IMR-90 (cell line): ENCODE measurements around the gene LRPAP1. TPM values are rescaled to one million over a fixed set of nuclear protein-coding genes. Genes with fewer than 3 reads are reported as not detected.

ENCODE experiments used
- ATAC-seq: fragments of 200-7000 bp; cut with Tn5 transposase; 2 replicates; pipeline ENCODE4 v1.9.1; 2020; ENCODE audit warnings: low read depth, mild to moderate bottlenecking, moderate library complexity
- BruUV-seq: library from RNA; stranded (reverse); fragments of 400-500 nt; replicated peaks from 2 replicates; lab custom pipeline; 2021; lab: Mats Ljungman, UMichigan
- CTCF ChIA-PET: fragments of 300-600 bp; formaldehyde crosslinking; extraction: SDS; loops from one replicate; lab custom pipeline; 2021; ENCODE audit warnings: antibody characterized with exemption; lab: Yijun Ruan, JAX
- POLR2A ChIA-PET: fragments of 300-600 bp; sonication (Branson Sonifier 250); formaldehyde crosslinking; loops from one replicate; lab custom pipeline; 2022; ENCODE audit warnings: antibody characterized with exemption; ENCODE audit not compliant: unreplicated experiment; lab: Charles Lee
- DNase-seq: peaks from one replicate; pipeline ENCODE4 v3.0.0; 2013
- H2AFZ ChIP-seq: replicated peaks from 2 replicates; pipeline ENCODE3; 2013; ENCODE audit warnings: low read length, mild to moderate bottlenecking; ENCODE audit not compliant: poor library complexity
- H2AK5ac ChIP-seq: 2 replicates; pipeline ENCODE4 v1.6.1; 2013; ENCODE audit warnings: low read depth, low read length, inconsistent platforms
- H2AK9ac ChIP-seq: replicated peaks from 2 replicates; pipeline ENCODE3; 2013; ENCODE audit warnings: mild to moderate bottlenecking, low read depth, low read length, moderate library complexity; ENCODE audit not compliant: poor library complexity
- H2BK120ac ChIP-seq: 2 replicates; pipeline ENCODE4 v1.6.1; 2013; ENCODE audit warnings: low read depth, low read length, inconsistent platforms
- H2BK15ac ChIP-seq: 3 replicates; pipeline ENCODE4 v1.6.1; 2013; ENCODE audit warnings: low read depth, low read length, inconsistent platforms
- H2BK20ac ChIP-seq: 2 replicates; pipeline ENCODE4 v1.6.1; 2013; ENCODE audit warnings: low read depth, mild to moderate bottlenecking, inconsistent platforms, low read length, moderate library complexity
- H2BK5ac ChIP-seq: 2 replicates; pipeline ENCODE4 v1.6.1; 2013; ENCODE audit warnings: mild to moderate bottlenecking, low read depth, low read length, inconsistent platforms; ENCODE audit not compliant: poor library complexity, severe bottlenecking
- H3K14ac ChIP-seq: replicated peaks from 2 replicates; pipeline ENCODE4 v1.6.1; 2013; ENCODE audit warnings: low read depth, low read length, inconsistent platforms
- H3K18ac ChIP-seq: 2 replicates; pipeline ENCODE4 v1.6.1; 2013; ENCODE audit warnings: low read depth, low read length, control low read depth
- H3K23ac ChIP-seq: 2 replicates; pipeline ENCODE4 v1.6.1; 2013; ENCODE audit warnings: low read depth, low read length, inconsistent platforms
- H3K27ac ChIP-seq: 2 replicates; pipeline ENCODE4 v1.5.1; 2013; ENCODE audit warnings: mild to moderate bottlenecking, control low read depth, low read length; ENCODE audit not compliant: insufficient read depth
- H3K27me3 ChIP-seq: 2 replicates; pipeline ENCODE4 v1.6.1; 2013; ENCODE audit warnings: low read length; ENCODE audit not compliant: control insufficient read depth, insufficient read depth
- H3K36me3 ChIP-seq: 2 replicates; pipeline ENCODE4 v1.6.1; 2013; ENCODE audit warnings: low read length, mixed read lengths; ENCODE audit not compliant: control insufficient read depth, insufficient read depth
- H3K4ac ChIP-seq: 2 replicates; pipeline ENCODE4 v1.6.1; 2013; ENCODE audit warnings: low read depth, low read length, inconsistent platforms
- H3K4me1 ChIP-seq: 2 replicates; pipeline ENCODE4 v1.6.1; 2013; ENCODE audit warnings: low read length, mixed read lengths; ENCODE audit not compliant: control insufficient read depth, insufficient read depth
- H3K4me2 ChIP-seq: 2 replicates; pipeline ENCODE4 v1.6.1; 2013; ENCODE audit warnings: low read depth, mild to moderate bottlenecking, control low read depth, low read length, moderate library complexity
- H3K4me3 ChIP-seq: 2 replicates; pipeline ENCODE4 v1.5.1; 2013; ENCODE audit warnings: low read depth, mild to moderate bottlenecking, control low read depth, low read length, moderate library complexity; ENCODE audit not compliant: insufficient read depth
- H3K56ac ChIP-seq: 2 replicates; pipeline ENCODE4 v1.6.1; 2013; ENCODE audit warnings: low read length, inconsistent platforms; ENCODE audit not compliant: insufficient read depth; ENCODE audit errors: extremely low read depth
- H3K79me1 ChIP-seq, 2 experiments: 2 replicates each; pipeline ENCODE4 v1.6.1; 2013; ENCODE audit warnings: low read length in 2 of 2, inconsistent platforms in 1 of 2, low read depth in 1 of 2
- H3K9ac ChIP-seq: 2 replicates; pipeline ENCODE4 v1.6.1; 2013; ENCODE audit warnings: low read depth, low read length, control low read depth
- H3K9me1 ChIP-seq: 2 replicates; pipeline ENCODE4 v1.6.1; 2013; ENCODE audit warnings: low read length, inconsistent platforms; ENCODE audit not compliant: insufficient read depth
- H3K9me3 ChIP-seq: 2 replicates; pipeline ENCODE4 v1.6.1; 2013; ENCODE audit warnings: low read length; ENCODE audit not compliant: control insufficient read depth, insufficient read depth
- H4K20me1 ChIP-seq: 2 replicates; pipeline ENCODE4 v1.6.1; 2013; ENCODE audit warnings: low read length, inconsistent platforms; ENCODE audit not compliant: insufficient read depth
- H4K5ac ChIP-seq: 2 replicates; pipeline ENCODE4 v1.6.1; 2013; ENCODE audit warnings: mild to moderate bottlenecking, low read depth, low read length, control low read depth
- H4K8ac ChIP-seq, 2 experiments: 2 replicates each; pipeline ENCODE4 v1.6.1; 2013; ENCODE audit warnings: low read depth in 2 of 2, low read length in 2 of 2, control low read depth in 1 of 2, inconsistent platforms in 1 of 2
- H4K91ac ChIP-seq: 2 replicates; pipeline ENCODE4 v1.6.1; 2013; ENCODE audit warnings: low read depth, low read length, inconsistent platforms; ENCODE audit not compliant: insufficient read depth
- BHLHE40 ChIP-seq: fragments of 150-350 bp; IDR thresholded peaks from 2 replicates; pipeline ENCODE4 v1.6.1; 2016; ENCODE audit warnings: mild to moderate bottlenecking, low read depth, low read length
- CEBPB ChIP-seq: IDR thresholded peaks from 2 replicates; pipeline ENCODE4 v1.6.1; 2012; ENCODE audit warnings: low read depth, low read length, improper control_type of control experiment
- CHD1 ChIP-seq: IDR thresholded peaks from 2 replicates; pipeline ENCODE4 v1.6.1; 2012; ENCODE audit warnings: low read depth, low read length, improper control_type of control experiment
- FOS ChIP-seq: fragments of 150-350 bp; IDR thresholded peaks from 2 replicates; pipeline ENCODE4 v1.6.1; 2016; ENCODE audit warnings: low read depth, low read length
- MAFK ChIP-seq: IDR thresholded peaks from 2 replicates; pipeline ENCODE4 v1.6.1; 2012; ENCODE audit warnings: low read depth, low read length, improper control_type of control experiment
- MAZ ChIP-seq: IDR thresholded peaks from 2 replicates; pipeline ENCODE4 v1.6.1; 2012; ENCODE audit warnings: low read depth, mild to moderate bottlenecking, low read length, improper control_type of control experiment, moderate library complexity, borderline replicate concordance
- MXI1 ChIP-seq: IDR thresholded peaks from 2 replicates; pipeline ENCODE4 v1.6.1; 2012; ENCODE audit warnings: low read depth, mild to moderate bottlenecking, low read length, moderate library complexity, borderline replicate concordance
- NFE2L2 ChIP-seq: fragments of 150-350 bp; IDR thresholded peaks from 2 replicates; pipeline ENCODE4 v1.6.1; 2016; ENCODE audit warnings: low read depth, mild to moderate bottlenecking, low read length
- POLR2A ChIP-seq: IDR thresholded peaks from 2 replicates; pipeline ENCODE4 v1.6.1; 2012; ENCODE audit warnings: mild to moderate bottlenecking, low read depth, low read length
- RAD21 ChIP-seq: IDR thresholded peaks from 2 replicates; pipeline ENCODE4 v1.6.1; 2012; ENCODE audit warnings: low read length, improper control_type of control experiment
- RCOR1 ChIP-seq: IDR thresholded peaks from 2 replicates; pipeline ENCODE4 v1.6.1; 2012; ENCODE audit warnings: mild to moderate bottlenecking, low read length, improper control_type of control experiment; ENCODE audit not compliant: insufficient replicate concordance
- RFX5 ChIP-seq: IDR thresholded peaks from 2 replicates; pipeline ENCODE4 v1.8.0; 2012; ENCODE audit warnings: low read depth, mild to moderate bottlenecking, low read length, moderate library complexity
- SMC3 ChIP-seq: fragments of 150-350 bp; IDR thresholded peaks from 2 replicates; pipeline ENCODE4 v1.6.1; 2016; ENCODE audit warnings: low read depth, mild to moderate bottlenecking, antibody characterized with exemption, low read length, moderate library complexity
- USF2 ChIP-seq: fragments of 150-350 bp; IDR thresholded peaks from 2 replicates; pipeline ENCODE4 v1.6.1; 2017; ENCODE audit warnings: mild to moderate bottlenecking, antibody characterized with exemption, low read length, low read depth
- WGBS, 2 experiments: methylation state at CpG; one replicate each; pipeline versions ENCODE4 v1.1.5 to v1.1.7; 2013; ENCODE audit warnings: missing lambda C conversion rate in 2 of 2; ENCODE audit not compliant: insufficient read length in 1 of 2; ENCODE audit errors: extremely low coverage in 2 of 2; 5-methylcytosine and 5-hydroxymethylcytosine counted together
- dilution Hi-C: fragments of 300-500 bp; cut with HindIII; formaldehyde crosslinking; loops from one replicate; pipeline ENCODE4 v1.14.3; 2018; ENCODE audit warnings: low sequenced_read_pairs; ENCODE audit not compliant: unreplicated experiment
- in situ Hi-C: fragments of 300-500 bp; cut with MboI; formaldehyde crosslinking; loops from 3 replicates; pipeline ENCODE4 v1.14.3; 2019; ENCODE audit warnings: low sequenced_read_pairs, inconsistent platforms, mixed read lengths
- intact Hi-C: fragments of 100-400 bp; cut with micrococcal nuclease; formaldehyde crosslinking; loops from 2 replicates; pipeline ENCODE4 v1.10.0; 2022
- polyA plus RNA-seq, 3 experiments: library from polyadenylated mRNA; depleted of rRNA; stranded (reverse); fragments of >200 nt; gene quantifications; 2 replicates each; pipeline ENCODE4 v1.2.3, GENCODE V29; 2012; ENCODE audit warnings: low replicate concordance in 1 of 3
- total RNA-seq: library from RNA; depleted of rRNA; stranded (reverse); fragments of >200 nt; gene quantifications from 2 replicates; pipeline ENCODE4 v1.2.3, GENCODE V29; 2012
- TF ChIP-seq, protein P1 (sequence below): fragments of 150-350 bp; IDR thresholded peaks from 2 replicates; pipeline ENCODE4 v1.6.1; 2016; ENCODE audit warnings: low read depth, mild to moderate bottlenecking, low read length, moderate library complexity, borderline replicate concordance
- TF ChIP-seq, protein P2 (sequence below): conservative IDR thresholded peaks from 2 replicates; pipeline ENCODE4 v1.5.1; 2012; ENCODE audit warnings: mild to moderate bottlenecking, low read depth, low read length, improper control_type of control experiment

LRPAP1 gene
- total and polyA plus RNA-seq, 2 of the 4 experiments (the other 2 are of a cell fraction): 135 to 175 TPM

DNA sequence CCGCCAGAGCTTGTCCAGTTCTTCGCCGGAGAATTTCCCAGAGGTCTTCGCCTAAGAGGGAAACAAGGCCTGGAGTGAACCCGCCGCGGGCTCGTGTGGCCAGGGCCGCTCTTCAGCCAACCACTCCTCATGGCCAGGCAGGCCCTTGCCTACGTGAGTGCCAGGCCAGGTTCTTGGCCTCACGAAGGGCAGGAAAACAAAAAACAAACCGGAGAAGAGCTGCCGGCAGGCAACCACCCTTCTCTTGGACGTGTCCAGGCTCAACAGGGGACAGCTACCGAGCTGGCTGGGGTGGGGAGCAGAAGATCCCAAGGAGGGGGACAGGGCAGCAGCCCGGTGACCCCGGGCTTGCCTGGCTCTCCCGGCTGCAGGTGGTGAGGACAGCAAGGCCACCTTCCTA, 13.3 kb downstream of the LRPAP1 start:
- no peaks in the 10 kb centered on the region for H3K4me1 ChIP-seq
- no peak overlapping the region for H2AK5ac ChIP-seq
- H3K18ac ChIP-seq: no peak overlapping the region
- intact Hi-C loops (no loop called here), in situ Hi-C loops (no loop called here), dilution Hi-C loops (no loop called here)
- no peak overlapping the region for H3K4me2 ChIP-seq
- H3K79me1 ChIP-seq: no peaks in the 10 kb centered on the region
- no peak overlapping the region for H3K14ac ChIP-seq
- H3K9me1 ChIP-seq: no peaks in the 10 kb centered on the region
- no peak for DNase-seq
- H3K4ac ChIP-seq: no peak overlapping the region
- ChIA-PET POLR2A (no interaction called here), CTCF (no interaction called here)
- H3K9me3 ChIP-seq: no peaks in the 10 kb centered on the region
- no peak overlapping the region for H3K27ac ChIP-seq
- no peak overlapping the region for H3K4me3 ChIP-seq
- no peak overlapping the region for H2BK15ac ChIP-seq
- no peak overlapping the region for H4K5ac ChIP-seq
- peaks cover 8% of the 10 kb centered on the region for H4K20me1 ChIP-seq
- no peak overlapping the region for H2BK20ac ChIP-seq
- WGBS, 2 experiments: 95% methylated on average over 12 of the region's 18 CpGs; no CpG with 5 or more reads in 1 of the 2 experiments
- H2BK5ac ChIP-seq: no peak overlapping the region
- no peak overlapping the region for H3K9ac ChIP-seq
- H3K23ac ChIP-seq: no peak overlapping the region
- H3K27me3 ChIP-seq: no peaks in the 10 kb centered on the region
- no peak overlapping the region for H2AFZ ChIP-seq
- H3K36me3 ChIP-seq: peaks cover 70% of the 10 kb centered on the region
- H4K91ac ChIP-seq: no peak overlapping the region
- H3K56ac ChIP-seq: no peak overlapping the region
- no peak overlapping the region for H2BK120ac ChIP-seq
- TF ChIP-seq, protein P1, sequence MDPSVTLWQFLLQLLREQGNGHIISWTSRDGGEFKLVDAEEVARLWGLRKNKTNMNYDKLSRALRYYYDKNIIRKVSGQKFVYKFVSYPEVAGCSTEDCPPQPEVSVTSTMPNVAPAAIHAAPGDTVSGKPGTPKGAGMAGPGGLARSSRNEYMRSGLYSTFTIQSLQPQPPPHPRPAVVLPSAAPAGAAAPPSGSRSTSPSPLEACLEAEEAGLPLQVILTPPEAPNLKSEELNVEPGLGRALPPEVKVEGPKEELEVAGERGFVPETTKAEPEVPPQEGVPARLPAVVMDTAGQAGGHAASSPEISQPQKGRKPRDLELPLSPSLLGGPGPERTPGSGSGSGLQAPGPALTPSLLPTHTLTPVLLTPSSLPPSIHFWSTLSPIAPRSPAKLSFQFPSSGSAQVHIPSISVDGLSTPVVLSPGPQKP: no peak
- TF ChIP-seq RFX5: no peak
- TF ChIP-seq SMC3: no peak
- TF ChIP-seq CHD1: no peak
- no peak for TF ChIP-seq NFE2L2
- TF ChIP-seq, protein P2, sequence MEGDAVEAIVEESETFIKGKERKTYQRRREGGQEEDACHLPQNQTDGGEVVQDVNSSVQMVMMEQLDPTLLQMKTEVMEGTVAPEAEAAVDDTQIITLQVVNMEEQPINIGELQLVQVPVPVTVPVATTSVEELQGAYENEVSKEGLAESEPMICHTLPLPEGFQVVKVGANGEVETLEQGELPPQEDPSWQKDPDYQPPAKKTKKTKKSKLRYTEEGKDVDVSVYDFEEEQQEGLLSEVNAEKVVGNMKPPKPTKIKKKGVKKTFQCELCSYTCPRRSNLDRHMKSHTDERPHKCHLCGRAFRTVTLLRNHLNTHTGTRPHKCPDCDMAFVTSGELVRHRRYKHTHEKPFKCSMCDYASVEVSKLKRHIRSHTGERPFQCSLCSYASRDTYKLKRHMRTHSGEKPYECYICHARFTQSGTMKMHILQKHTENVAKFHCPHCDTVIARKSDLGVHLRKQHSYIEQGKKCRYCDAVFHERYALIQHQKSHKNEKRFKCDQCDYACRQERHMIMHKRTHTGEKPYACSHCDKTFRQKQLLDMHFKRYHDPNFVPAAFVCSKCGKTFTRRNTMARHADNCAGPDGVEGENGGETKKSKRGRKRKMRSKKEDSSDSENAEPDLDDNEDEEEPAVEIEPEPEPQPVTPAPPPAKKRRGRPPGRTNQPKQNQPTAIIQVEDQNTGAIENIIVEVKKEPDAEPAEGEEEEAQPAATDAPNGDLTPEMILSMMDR: no peak
- TF ChIP-seq RCOR1: no peak
- no peak for TF ChIP-seq POLR2A
- no peak for TF ChIP-seq MXI1
- no peak for TF ChIP-seq RAD21
- TF ChIP-seq USF2: no peak
- no peak for TF ChIP-seq FOS
- no peak for TF ChIP-seq CEBPB
- TF ChIP-seq BHLHE40: no peak
- TF ChIP-seq MAFK: no peak
- TF ChIP-seq MAZ: no peak
- H2AK9ac ChIP-seq: no peak overlapping the region
- no TSS peak for BruUV-seq
- ATAC-seq: no peak
- H4K8ac ChIP-seq: no peak overlapping the region
